ENCODE results near the gene MAGI1. TPM values are rescaled to one million over a fixed set of nuclear protein-coding genes. Genes with fewer than 3 reads are reported as not detected.

Gene MAGI1
- total RNA-seq, 4 donors from 2014 or later = 17.2 to 40.8 (median 28.1) TPM

DNA sequence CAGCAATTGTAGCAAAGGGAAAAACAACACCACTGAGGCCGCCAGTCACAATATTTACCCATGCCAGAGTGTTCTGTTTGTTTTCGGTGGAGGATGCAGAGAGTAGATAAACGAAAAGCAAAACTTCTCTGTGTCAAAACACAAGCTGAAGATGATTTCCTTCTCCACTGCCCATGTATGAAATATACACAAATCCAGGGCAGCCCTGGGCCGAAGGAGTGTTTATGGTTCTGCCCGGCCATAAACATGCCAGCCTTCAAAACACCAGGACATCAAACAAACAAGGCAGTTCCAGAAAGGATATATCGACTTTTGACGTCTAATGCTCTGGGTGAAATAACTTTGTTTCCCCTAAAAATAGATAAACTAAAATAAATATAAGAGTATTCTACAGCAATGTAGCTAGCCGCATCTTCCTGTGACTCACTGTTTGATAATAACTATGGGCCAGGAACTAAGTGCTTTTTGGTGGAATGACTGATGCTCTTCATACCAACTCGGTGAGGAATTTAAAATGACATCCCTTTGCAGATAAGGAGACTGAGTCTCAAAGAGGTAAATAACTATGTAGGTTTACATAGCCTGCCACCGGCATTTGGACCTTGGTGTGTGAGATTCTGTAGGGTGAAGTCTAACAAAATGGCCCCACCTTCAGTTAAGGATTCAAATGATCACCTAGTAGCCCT is 82.8 kb downstream of the MAGI1 start:
- Histone ChIP-seq H3K27me3 (no peaks in the 10 kb centered on the region), H3K36me3 (no peaks in the 10 kb centered on the region), H3K9me3 (no peaks in the 10 kb centered on the region), H3K4me3 (no peak overlapping the region), H3K4me1 (peaks cover 3 to 33% (median 11%) of the 10 kb centered on the region in 3 donors), H3K27ac (no peak overlapping the region)
- 81 to 88% methylated on average over 7 to 8 of the region's 10 CpGs for WGBS, 2 donors (ENCODE audit: low coverage in 1 of 2)
- no peak for ATAC-seq
- TF ChIP-seq EP300 (IDR thresholded peaks at IDR 0.05) (no peak), POLR2A (IDR thresholded peaks at IDR 0.05) (no peak), CTCF (IDR thresholded peaks at IDR 0.05) (no peak), POLR2AphosphoS5 (IDR thresholded peaks at IDR 0.05) (no peak)

- peak overlapping the region in 1 of 2 donors; percentile 8 for H3K4me3 ChIP-seq
- H3K9me3 ChIP-seq = no peaks in the 10 kb centered on the region
- ATAC-seq = no peak
- H3K36me3 ChIP-seq = no peaks in the 10 kb centered on the region
- peaks cover 3 to 37% (median 11%) of the 10 kb centered on the region in 3 donors for H3K4me1 ChIP-seq
- peak overlapping the region in 3 of 4 donors; percentile 46 to 48 (median 47) for H3K27ac ChIP-seq
- whole genome bisulfite sequencing, 2 donors (ENCODE audit: low coverage in 1 of 2) = 21 to 37% methylated on average over 3 to 12 of the region's 16 CpGs
- no peaks in the 10 kb centered on the region for H3K27me3 ChIP-seq
- TF ChIP-seq EP300 (IDR thresholded peaks at IDR 0.05) (no peak), POLR2AphosphoS5 (IDR thresholded peaks at IDR 0.05) (no peak), POLR2A (IDR thresholded peaks at IDR 0.05) (no peak), CTCF (IDR thresholded peaks at IDR 0.05) (no peak)
These were observed 84.6 kb downstream of the MAGI1 start for GRCh38 chr3:65953881-65954733.

DNA sequence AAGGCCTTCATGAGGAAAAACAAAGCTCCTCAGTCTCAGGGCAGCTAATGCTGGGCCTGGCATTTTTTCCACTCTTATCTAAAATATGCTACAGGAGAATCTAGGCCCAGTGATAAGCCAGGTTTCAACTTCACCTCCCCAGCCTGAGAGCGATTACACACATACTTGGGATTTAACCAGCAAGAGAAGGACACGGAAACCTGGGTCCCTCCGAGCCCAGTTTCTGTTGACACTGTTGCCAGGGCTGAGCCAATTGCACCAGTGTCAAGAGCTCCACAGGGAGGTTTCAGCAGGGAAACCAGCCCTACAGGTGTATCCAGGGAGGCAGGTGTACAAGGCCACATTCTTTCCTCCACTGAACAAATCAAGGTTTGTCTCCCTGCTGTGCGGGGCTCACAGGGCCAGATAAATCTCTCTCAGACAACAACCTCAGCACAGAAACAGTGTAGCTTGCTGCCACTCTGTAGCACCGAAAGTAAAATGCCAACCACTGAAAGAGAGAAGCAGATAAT is 85.4 kb downstream of the MAGI1 start:
- no peak for ATAC-seq
- Histone ChIP-seq H3K4me1 (peaks cover 3 to 42% (median 11%) of the 10 kb centered on the region in 3 donors), H3K27me3 (no peaks in the 10 kb centered on the region), H3K4me3 (no peak overlapping the region), H3K9me3 (no peaks in the 10 kb centered on the region), H3K36me3 (no peaks in the 10 kb centered on the region), H3K27ac (peak overlapping the region in 3 of 4 donors; percentile 46 to 48 (median 47))
- WGBS, 2 donors (ENCODE audit: low coverage in 1 of 2) = 39 to 63% methylated on average over 1 to 2 of the region's 5 CpGs
- TF ChIP-seq CTCF (IDR thresholded peaks at IDR 0.05) (no peak), EP300 (IDR thresholded peaks at IDR 0.05) (no peak)

DNA sequence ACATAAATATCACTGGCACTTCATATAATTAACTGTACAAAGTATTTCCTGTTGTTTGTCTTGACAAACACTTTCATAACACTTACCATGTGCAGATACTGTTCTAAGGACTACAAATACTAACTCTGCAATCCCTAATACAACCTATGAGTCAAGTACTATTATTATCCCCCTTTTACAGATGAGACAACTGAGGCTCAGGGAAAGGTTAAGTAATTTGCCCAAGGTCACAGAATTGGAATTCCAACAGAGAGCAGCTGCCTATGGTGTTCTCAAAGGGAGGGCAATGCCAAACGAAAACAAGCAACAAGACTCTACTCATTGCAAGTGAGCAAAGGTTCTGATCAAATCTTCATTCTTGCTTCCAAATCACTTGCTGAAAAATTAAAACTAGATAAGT is 85.9 kb downstream of the MAGI1 start:
- H3K9me3 ChIP-seq = no peaks in the 10 kb centered on the region
- H3K4me3 ChIP-seq = no peak overlapping the region
- 83% methylated on average over 1 of the region's 1 CpG for WGBS, 2 donors (ENCODE audit: low coverage in 1 of 2)
- no peak for ATAC-seq
- H3K4me1 ChIP-seq = peaks cover 3 to 42% (median 11%) of the 10 kb centered on the region in 3 donors
- no peak for TF ChIP-seq EP300 (IDR thresholded peaks at IDR 0.05)
- no peak for TF ChIP-seq POLR2AphosphoS5 (IDR thresholded peaks at IDR 0.05)
- no peak for TF ChIP-seq POLR2A (IDR thresholded peaks at IDR 0.05)
- no peak for TF ChIP-seq CTCF (IDR thresholded peaks at IDR 0.05)
- H3K27me3 ChIP-seq = no peaks in the 10 kb centered on the region
- H3K27ac ChIP-seq = peak overlapping the region in 3 of 4 donors; percentile 46 to 48 (median 47)
- H3K36me3 ChIP-seq = no peaks in the 10 kb centered on the region
